ENCODE data around the gene CYB561. TPM values are rescaled to one million over a fixed set of nuclear protein-coding genes. Genes with fewer than 3 reads are reported as not detected.

The CYB561 gene
- total and polyA plus RNA-seq, 9 of the 15 experiments (the other 6 are each of a cell fraction or from before 2014, with no cell fraction given), result 4.0 to 30.8 (median 17.4) TPM

GRCh38 chr17:63406689-63407330 is 39.3 kb downstream of the CYB561 start (continued):
- TF ChIP-seq, protein P1, sequence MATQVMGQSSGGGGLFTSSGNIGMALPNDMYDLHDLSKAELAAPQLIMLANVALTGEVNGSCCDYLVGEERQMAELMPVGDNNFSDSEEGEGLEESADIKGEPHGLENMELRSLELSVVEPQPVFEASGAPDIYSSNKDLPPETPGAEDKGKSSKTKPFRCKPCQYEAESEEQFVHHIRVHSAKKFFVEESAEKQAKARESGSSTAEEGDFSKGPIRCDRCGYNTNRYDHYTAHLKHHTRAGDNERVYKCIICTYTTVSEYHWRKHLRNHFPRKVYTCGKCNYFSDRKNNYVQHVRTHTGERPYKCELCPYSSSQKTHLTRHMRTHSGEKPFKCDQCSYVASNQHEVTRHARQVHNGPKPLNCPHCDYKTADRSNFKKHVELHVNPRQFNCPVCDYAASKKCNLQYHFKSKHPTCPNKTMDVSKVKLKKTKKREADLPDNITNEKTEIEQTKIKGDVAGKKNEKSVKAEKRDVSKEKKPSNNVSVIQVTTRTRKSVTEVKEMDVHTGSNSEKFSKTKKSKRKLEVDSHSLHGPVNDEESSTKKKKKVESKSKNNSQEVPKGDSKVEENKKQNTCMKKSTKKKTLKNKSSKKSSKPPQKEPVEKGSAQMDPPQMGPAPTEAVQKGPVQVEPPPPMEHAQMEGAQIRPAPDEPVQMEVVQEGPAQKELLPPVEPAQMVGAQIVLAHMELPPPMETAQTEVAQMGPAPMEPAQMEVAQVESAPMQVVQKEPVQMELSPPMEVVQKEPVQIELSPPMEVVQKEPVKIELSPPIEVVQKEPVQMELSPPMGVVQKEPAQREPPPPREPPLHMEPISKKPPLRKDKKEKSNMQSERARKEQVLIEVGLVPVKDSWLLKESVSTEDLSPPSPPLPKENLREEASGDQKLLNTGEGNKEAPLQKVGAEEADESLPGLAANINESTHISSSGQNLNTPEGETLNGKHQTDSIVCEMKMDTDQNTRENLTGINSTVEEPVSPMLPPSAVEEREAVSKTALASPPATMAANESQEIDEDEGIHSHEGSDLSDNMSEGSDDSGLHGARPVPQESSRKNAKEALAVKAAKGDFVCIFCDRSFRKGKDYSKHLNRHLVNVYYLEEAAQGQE (IDR thresholded peaks at IDR 0.05; ENCODE audit: borderline replicate concordance), result peak; percentile 77; the same call in 1 of the 2 replicates
- TF ChIP-seq, protein P1 (CRISPR knock-in tag; IDR thresholded peaks at IDR 0.05; ENCODE audit: low read depth), result no peak
- TF ChIP-seq SMC3 (conservative IDR thresholded peaks at IDR 0.05; ENCODE audit: insufficient read depth, low read depth, low read length), result peak; percentile 79
- no peak for TF ChIP-seq CBFA2T3 (IDR thresholded peaks at IDR 0.05)
- 0 out of 2 replicates have a peak, but pooled peaks have one; percentile 38 for TF ChIP-seq SP1 (CRISPR knock-in tag; IDR thresholded peaks at IDR 0.05)
- TF ChIP-seq RBM15 (IDR thresholded peaks at IDR 0.05; ENCODE audit: insufficient read depth, low read length), result no peak
- TF ChIP-seq GABPB2 (CRISPR knock-in tag; conservative IDR thresholded peaks at IDR 0.05), result no peak
- TF ChIP-seq ZFX (CRISPR knock-in tag; IDR thresholded peaks at IDR 0.05), result no peak
